DMS153 treated with DMSO at 0.1 percent for 48 hours (cell line): ENCODE measurements around the gene CAMK1D.
A peak's percentile ranks its signal among the peaks of the same experiment; 100 is the strongest.

ENCODE experiments used
- DNase-seq: peaks from one replicate; lab custom pipeline; 2025; ENCODE audit not compliant: unreplicated experiment; lab: John Stamatoyannopoulos, UW

The CAMK1D gene

DNA sequence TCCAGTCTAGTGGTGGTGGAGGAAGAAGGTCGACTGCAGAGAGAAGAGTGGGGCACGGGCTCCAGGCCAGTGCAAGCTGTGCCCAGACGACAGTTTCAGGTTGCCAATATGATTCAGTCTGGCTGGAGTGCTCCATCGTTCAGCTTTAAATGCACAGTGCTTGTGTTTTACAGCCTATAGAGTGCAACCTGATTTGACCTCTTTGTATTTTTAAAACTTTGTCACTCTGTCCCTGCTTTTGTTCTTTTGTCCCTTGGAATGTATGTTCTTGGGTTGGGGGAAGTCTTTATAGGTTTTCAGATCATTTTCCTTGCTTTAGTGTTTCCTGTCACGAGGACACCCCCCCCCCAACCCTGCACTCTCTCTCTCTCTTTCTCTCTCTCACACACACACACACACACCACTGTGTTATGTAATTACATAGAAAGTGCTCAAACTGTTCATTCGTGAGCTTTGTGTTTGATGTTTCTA lies 198.0 kb downstream of the CAMK1D start:
- no peak for DNase-seq

DNA sequence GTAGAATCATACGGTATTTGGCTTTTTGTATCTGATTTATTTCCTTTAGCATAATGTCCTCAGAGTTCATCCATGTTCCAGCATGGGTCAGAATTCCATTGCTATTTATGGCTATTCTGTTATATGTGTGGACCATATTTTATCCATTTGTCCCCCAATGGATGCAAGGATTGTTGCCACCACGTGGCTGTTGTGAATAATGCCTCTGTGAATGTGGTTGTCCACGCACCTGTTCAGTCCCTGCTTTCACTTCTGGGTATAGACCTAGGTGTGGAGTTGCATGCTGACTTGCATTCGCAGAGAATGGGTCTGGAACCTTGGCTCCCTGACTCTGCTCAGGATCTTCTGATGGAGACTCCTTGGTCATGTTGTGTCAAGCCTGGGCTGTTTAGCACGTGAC lies 199.9 kb downstream of the CAMK1D start:
- no peak for DNase-seq

DNA sequence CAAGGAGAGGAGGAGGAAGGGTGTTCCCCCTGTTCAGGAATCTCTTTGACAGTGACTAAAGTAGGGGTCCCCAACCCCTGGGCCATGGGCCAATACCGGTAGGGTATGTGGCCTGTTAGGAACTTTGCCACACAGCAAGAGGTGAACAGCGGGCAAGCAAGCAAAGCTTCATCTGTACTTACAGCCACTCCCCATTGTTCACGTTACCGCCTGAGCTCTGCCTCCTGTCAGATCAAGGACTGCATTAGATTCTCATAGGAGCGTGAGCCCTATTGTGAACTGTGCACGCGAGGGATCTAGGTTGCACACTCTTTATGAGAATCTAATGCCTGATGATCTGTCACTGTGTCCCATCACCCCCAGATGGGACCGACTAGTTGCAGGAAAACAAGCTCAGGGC lies 201.6 kb downstream of the CAMK1D start:
- DNase-seq, result no peak

DNA sequence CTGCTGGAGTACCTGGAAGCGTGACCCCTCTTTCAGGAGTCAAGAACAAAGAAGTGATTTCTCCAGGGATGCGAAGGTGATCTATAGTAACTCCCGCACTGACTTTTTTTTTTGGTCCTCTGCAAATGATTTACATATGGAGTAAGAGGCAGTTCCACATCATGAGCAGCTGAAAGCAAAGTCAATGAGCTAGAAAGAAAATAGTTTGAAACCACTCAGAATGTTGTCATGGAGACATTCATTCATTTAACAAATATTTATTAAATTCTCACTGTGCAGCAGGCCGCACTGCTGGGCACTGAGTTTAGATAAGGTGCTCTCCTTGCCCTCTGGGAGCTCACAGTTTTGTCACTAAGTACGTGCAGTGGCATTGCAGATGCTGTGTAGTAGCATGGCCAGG lies 206.7 kb downstream of the CAMK1D start:
- no peak for DNase-seq

DNA sequence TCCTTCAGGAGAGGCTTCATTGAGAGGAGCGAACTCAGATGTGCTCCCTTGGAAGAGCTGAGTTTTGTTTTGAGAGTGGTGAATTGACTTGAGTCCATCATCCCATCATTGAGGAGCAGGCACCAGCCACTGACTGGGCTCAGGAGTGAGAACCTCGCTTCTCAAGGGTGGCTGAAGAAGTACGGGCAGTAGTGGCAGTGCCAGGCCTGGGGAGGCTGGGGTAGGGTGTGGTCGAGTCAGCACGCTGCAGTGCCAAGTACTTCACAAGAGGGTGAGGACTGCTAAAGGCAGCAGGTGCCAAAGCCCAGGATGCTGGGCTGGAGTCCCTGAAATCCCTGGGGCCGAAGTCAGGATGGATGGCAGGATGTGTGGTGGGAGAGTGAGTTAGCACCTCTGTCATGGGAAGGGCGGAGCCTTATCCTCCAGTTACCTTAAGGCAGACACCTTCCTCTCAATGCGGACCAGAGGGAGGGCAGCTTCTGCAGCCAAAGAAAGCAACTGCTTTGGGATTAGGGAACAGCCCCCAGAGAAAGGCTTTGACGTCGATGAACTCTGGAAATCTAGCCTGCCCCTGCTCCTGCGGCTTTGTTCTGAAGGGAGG lies 210.3 kb downstream of the CAMK1D start:
- DNase-seq, result no peak

DNA sequence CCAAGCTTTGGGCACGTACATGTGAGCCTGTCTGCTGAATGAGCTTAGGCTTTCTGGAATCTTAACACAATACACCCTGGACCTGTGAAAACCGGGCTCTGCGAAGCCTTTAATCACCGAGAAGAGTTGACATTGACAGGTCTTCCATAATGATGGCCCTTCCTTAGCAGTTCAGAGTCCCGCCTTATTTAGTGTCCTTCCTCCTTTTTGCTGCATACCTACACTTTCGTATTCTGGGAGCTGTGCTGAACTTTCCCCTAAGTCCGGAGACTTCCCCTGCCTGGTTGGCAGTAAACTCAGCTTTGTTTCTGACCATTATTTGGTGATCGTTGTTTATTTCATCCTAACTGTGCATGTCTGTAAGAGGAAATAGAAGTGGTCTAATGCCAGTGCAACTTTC lies 212.0 kb downstream of the CAMK1D start:
- no peak for DNase-seq

DNA sequence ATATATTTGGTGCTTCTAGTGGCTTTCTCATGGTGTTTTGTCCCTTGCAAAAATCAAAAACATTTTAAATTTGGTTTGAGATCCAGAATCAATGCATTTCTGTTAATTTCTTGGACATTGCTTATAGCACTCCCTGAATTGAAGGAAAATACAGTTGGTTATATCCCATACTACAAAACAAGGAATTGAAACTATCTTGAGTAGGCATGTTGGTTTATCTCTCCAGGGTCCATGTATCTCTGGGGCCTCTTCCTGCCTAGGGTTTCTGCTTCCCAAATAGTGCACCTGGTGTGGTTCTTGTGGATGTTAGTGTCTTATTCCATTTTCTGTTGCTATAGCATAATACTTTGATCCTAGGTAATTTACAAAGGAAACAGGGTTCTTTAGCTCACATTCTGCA lies 212.4 kb downstream of the CAMK1D start:
- no peak for DNase-seq

DNA sequence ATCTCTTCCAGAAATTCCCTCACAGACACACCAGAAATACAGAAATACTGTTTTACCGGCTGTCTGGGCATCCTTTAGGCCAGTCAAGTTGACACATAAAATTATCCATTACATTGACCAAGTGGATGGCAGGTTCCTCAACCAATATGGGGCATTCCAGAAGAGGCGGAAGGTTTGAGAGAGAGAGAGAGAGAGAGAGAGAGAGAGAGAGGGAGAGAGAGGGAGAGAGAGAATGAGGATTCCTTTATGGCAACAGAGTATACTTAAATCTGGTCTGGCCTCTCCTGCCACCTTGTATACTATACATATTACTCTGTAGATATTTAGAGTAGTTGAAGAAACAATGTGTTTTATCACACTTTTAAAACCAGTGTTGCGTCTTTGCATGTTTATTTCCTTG lies 214.1 kb downstream of the CAMK1D start:
- DNase-seq, result no peak

DNA sequence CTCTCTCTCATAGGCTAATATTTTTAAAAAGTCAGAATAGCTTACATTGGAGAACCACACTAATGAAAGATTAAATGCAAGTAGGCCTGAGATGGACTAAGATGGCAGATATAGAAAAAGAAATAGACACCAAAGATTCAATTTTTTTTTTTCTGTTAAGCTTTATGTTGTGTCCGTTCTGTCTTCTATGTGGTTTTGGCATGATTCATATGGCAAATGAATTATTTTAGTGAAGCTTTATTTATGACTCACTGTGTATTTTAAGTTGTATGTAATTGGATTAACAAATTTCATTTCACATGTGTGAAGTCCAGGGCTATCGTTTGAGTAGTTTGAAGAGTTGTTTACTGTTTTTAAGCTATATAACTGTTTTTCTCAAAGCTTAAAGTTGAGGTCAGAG lies 214.8 kb downstream of the CAMK1D start:
- DNase-seq, result no peak

DNA sequence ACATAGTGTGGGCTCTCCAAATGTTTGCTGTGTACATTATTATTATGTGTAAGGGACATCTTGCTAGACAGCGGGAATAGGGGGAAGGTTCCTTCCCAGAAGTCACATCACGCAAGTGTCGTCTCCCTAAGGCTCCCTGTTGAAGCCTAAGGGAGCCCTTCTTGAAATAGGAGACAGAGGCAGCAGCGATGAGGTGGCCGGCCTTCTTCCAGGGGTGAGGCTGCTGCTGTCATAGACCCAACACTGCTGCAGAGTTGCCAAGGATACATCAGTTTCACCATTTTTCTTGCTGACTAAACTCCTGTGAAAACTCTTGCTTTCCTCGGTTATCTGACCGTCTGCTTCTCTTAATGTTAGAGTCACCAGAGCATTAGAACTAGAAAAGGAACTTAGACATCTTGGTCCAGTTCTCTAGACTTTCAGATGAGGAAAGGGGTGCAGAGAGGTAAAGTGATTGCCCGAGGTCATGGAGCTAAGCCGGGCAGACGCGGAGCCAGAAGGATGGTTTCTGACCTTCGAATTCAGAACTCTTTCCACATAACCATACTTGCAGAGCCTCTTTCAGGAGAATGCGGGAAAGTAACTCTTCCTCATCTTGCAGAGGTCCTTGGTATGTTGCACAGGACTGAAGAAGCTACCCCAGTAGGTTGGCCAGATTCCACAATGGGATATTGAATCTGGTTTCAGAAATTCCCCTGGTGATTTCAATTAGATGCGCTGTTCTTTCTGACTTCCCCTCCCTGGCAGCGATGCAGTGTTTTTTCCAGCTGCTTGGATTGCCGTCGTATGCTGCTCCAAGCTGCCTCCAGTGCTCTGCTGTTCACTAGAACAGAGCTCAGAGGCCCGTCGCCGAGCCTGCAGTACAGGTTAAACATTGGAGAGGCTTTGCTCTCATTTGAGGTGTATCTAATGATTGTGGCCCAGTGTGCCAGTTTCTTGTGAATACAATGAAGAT lies 217.1 kb downstream of the CAMK1D start:
- no peak for DNase-seq

DNA sequence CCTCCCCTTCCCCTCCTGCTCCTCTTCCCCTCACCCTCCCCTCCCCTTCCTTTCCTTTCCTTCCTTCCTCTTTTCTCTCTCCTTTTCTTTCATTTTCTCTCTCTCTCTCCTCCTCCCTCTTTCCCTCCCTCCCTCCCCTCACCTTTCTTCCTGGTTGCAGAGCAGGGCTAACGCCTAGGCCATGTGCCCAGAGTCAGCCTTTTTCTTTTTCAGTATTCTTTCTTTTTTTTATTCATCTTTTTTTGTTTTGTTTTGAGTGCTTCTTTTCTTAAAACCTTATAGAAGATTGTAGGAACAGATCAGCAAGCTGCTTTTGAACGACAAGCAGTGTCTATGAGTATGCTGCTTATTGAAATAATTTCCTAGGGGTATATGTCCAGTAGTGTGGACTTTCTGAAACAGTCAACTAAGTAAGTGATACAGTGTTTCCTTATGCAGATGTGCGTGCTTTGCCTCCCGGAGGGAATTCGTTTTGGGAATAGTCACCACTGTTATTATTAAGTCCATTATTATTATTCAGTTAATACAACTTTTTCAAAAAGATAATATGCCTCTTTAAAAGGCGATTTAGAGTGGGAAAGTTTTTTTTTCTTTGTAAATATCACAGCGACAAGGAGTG lies 219.2 kb downstream of the CAMK1D start:
- DNase-seq, result no peak

DNA sequence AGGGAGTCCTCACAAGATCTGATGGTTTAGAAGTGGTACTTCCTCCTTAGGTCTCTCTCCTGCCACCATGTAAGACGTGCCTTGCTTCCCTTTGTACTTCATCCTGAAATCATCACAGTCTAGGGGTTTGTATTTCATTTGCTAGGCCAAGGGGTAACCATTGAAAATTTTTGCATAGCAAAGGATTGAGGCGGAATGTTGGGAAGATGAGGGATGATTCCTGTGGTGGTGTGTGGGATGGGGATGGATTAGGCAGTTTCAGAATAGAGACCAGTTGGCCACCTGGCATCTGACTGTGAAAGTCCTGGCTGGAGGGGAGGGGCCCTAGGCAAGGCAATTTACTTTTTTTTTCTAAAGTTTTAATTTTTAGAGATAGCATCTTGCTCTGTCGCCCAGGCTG lies 222.9 kb downstream of the CAMK1D start:
- no peak for DNase-seq

DNA sequence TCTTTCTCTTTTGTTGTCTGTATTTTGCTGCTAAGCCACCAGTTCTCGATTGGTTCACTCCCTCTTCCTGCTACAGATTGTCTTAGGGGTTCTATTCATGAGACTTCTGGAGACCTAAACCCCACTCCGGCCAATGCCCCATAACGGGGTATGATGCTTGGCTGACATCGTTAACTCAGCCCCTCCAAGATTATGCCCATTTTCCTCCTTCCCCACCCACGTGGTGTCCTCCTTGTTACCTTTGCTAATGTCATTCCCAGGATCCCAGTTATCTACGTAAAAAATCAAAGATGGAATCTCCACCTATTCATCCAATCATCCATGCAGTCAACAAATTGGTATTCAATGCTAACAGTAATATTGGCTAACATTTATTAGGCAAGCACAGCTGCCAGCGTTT lies 228.3 kb downstream of the CAMK1D start:
- no peak for DNase-seq

DNA sequence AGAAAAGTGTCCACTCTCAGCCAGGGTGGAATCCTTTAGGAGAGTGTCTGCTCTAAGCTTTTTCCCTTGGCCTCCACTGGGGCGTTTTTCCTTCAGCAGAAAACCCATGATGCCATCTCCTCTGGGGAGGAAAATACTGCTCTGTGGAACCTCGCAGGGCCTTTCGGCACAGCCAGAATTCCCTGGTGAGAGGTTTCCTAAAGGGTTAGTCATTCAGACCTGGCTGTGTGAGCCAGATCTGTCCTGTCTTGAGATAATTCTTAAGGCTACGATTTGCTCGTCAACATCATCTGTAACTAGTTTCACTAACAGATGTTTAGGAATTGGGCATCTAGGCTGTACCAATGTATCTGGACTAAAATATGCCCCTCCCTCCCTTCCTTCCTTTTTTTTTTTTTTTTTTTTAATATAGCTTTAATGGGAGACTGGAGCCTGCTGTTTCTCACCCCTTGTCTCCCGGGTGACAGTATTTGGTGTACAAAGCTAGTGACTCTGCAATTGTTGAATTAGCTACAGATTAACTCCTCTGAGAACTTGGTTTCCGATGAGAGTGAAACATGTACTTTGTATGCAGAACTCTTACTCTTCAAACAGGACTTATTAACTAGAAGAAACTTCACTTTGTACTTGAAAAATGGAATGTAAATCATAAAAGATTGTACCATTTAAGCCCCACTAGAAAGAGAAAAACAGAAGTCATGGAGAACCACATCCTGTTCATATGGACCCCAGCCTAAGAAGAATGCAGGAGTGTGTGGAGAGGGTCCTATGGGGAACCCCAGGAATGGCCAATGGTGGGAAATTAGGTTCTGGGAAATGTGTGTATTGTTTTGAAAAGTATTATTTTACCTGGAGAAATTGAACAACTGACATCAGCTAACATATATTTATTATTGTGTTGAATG lies 230.9 kb downstream of the CAMK1D start:
- no peak for DNase-seq

DNA sequence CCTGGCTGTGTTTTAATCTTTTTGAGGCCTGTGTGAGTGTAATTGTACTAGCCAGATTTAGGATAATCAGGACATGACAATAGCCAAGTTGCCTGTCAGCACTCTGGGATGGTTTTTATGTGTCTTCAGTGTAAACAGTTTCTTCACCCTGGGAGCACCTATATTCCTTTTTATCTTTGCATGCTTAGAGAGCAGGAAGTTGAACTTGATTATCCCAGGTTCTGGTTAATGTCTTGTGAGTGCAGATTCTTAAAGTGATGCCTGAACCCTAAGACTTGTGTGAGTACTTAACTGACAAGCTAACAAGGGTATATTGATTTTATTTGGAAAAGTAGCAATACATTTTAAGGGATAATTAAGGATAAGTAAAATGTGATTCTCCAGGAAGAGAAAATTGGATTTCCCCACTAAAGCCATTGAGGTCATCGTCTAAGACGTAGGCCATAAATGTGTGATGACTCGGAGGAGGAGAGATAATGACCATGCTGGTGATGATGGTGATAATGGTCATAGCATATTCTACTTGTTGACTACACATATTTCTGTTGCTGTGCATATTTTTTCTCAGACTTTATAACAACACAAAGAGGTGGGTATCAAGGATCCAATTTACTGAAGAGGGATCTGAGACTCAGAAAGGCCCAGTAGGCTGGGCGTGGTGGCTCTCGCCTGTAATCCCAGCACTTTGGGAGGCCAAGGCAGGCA lies 234.7 kb downstream of the CAMK1D start:
- no peak for DNase-seq

DNA sequence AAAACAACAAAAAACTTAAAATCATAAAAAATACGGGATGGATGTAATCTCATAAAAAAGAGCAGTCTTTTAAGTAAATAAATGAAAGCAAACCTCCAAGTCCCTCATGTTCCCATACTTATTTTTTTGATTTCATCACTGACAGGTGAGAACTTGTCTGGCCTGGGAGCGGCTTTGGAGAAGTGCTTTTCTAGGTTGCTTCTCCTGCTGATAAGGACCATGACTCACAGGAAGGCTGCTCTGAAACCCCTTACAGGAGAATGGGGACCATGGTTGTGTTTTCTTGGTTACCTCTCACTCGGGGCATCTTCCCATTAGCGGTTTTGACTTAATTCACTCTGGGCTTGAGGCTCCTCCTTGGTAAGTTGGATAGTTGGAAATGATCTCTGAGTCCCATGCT lies 237.4 kb downstream of the CAMK1D start:
- DNase-seq, result no peak

DNA sequence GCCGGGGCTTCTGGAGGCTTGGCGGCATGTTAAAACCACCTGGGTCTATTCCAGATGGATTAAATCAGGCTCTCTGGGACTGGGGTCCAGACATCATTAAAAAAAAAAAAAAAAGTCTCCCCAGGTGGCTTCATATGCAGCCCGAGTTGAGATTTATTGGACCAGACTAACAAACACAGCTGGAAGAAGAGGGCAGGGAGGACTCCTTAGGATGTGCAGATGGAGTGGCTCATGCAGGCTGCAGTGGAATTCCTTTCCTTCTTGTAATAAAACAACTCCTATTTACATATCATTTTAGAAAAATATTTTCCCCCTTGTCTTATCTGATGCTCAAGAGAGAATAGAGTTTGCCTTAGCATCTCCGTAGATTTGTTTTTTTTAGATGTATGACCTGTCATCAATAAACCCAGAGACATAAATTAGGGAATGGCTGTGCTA lies 238.1 kb downstream of the CAMK1D start:
- no peak for DNase-seq

DNA sequence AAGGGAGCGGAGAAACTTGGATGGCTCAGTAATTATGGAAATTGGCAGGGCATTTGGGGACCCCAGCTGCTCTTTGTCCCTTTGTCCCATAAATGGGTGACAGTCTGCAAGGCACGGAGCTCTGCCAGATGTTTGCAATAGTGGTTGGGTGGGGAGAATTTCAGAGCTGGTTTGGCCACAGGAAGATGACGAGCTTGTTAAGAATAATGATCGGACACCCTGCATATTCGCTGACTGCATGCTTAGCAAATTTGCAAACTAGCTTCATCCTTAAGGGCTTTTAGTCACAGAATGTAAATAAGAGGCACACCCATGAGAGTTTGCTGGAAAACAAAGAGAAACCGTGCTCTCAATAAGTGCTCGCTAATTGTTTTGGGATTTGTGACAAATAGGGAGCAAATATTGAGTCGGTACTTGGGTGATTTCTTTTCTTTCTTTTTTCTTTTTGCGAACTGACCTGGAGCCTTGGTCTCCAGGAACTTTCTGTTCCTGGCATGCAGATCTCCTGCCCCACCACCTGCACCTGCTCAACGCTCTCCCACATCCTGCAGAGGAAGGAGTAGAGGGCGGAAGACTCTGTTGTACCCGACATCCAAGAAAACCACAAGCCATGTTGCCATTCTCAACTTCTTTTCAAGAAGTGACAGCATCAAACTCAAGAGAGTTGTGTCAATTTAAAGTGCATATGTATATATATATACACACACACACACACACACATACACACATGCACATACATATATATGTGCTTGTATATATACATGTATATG lies 238.9 kb downstream of the CAMK1D start:
- peak; percentile 6 for DNase-seq

DNA sequence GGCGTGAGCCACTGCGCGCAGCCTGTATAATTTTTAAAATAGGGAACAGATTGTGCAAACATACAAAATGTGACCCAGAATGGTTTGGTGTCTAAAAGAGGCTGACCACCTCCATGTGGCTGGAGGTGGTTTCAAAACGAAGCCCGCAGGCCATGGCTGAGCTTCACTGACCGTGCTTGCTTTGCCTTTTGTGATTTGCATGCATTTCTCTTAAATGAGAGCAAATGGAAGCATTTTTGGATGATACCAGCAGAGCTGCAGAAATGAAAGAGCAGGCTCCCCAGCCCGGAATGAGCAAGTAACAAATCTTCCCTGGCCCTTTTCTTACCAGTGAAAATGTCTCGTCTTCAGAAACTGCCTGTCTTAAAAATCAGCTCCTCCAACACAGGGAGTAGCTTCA lies 239.9 kb downstream of the CAMK1D start:
- DNase-seq, result no peak

DNA sequence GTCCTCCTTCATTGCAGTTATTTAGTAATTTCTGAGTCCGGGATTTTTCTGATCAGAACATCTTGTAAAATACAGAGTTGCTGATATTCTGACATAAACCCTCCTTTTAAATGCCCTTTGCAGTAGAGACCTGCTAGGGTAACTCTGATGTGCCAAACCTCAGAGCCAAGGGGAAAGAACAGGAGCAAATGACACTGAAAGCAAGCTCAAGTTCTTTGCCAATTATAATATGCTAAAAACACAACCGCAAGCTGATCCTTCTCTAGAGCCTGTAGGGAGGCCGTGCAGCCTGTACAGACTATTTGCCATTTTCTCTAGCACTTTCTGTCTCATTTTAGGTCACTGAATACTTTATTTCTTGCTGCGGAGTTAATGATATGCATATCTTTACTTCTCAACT lies 240.4 kb downstream of the CAMK1D start:
- no peak for DNase-seq
